ENCODE results near the gene EDDM3A.
"Not testable (repeated sequence)": the region's sequence is repeated elsewhere in the genome, so short reads cannot be mapped to it uniquely, and the experiment has no call there.

EDDM3A gene

GRCh38 chr14:20733684-20734429 lies 11.8 kb upstream of the EDDM3A start:
- DNase-seq = no peak

- no peak for DNase-seq
Measured at GRCh38 chr14:20734430-20734806, 11.3 kb upstream of the EDDM3A start.

- not testable (repeated sequence) for DNase-seq
Measured at GRCh38 chr14:20738292-20738691, 7.4 kb upstream of the EDDM3A start.

GRCh38 chr14:20742132-20742531 lies 3.6 kb upstream of the EDDM3A start:
- no peak for DNase-seq

- DNase-seq = no peak
Measured at GRCh38 chr14:20743556-20743955, 2.1 kb upstream of the EDDM3A start.

GRCh38 chr14:20746566-20746965 lies 879 bp downstream of the EDDM3A start:
- DNase-seq = no peak

- no peak for DNase-seq
Measured at GRCh38 chr14:20748439-20748838, 2.8 kb downstream of the EDDM3A start.

- DNase-seq = no peak
Measured at GRCh38 chr14:20750194-20750593, 4.5 kb downstream of the EDDM3A start.

GRCh38 chr14:20751963-20752562 lies 6.4 kb downstream of the EDDM3A start:
- DNase-seq = no peak

GRCh38 chr14:20754308-20754707 lies 8.6 kb downstream of the EDDM3A start:
- DNase-seq = no peak

GRCh38 chr14:20755037-20755436 lies 9.3 kb downstream of the EDDM3A start:
- no peak for DNase-seq

- peak in 3 of 5 experiments; percentile 5 to 41 (median 5) for DNase-seq
Measured at GRCh38 chr14:20757965-20758364, 12.3 kb downstream of the EDDM3A start.

- DNase-seq = not testable (repeated sequence)
Measured at GRCh38 chr14:20759465-20759864, 13.8 kb downstream of the EDDM3A start.

- DNase-seq = no peak
Measured at GRCh38 chr14:20760950-20761349, 15.3 kb downstream of the EDDM3A start.

- DNase-seq = no peak
Measured at GRCh38 chr14:20768593-20768892, 22.9 kb downstream of the EDDM3A start.

- DNase-seq = no peak
Measured at GRCh38 chr14:20769421-20769820, 23.7 kb downstream of the EDDM3A start.

- no peak for DNase-seq
Measured at GRCh38 chr14:20772650-20773049, 27.0 kb downstream of the EDDM3A start.

- no peak for DNase-seq
Measured at GRCh38 chr14:20774258-20774824, 28.7 kb downstream of the EDDM3A start.

- DNase-seq = no peak
Measured at GRCh38 chr14:20775043-20775442, 29.4 kb downstream of the EDDM3A start.

GRCh38 chr14:20775901-20776300 lies 30.2 kb downstream of the EDDM3A start:
- DNase-seq = no peak

- DNase-seq = peak in 1 of 5 experiments; percentile 77
Measured at GRCh38 chr14:20781803-20782202, 36.1 kb downstream of the EDDM3A start.

GRCh38 chr14:20782280-20782890 lies 36.7 kb downstream of the EDDM3A start:
- DNase-seq = peak in 1 of 5 experiments; percentile 83

GRCh38 chr14:20787025-20787424 lies 41.3 kb downstream of the EDDM3A start:
- DNase-seq = no peak

GRCh38 chr14:20789230-20789813 lies 43.6 kb downstream of the EDDM3A start:
- DNase-seq = no peak
